Stimulated activated CD8-positive, alpha-beta memory T cell treated with anti-CD3 and anti-CD28 coated beads, Interleukin-7, amount 100 ng/mL, for 48 hours (primary cell): Measurements from ENCODE around the gene ATP1A4.

Experiments
- DNase-seq, 2 donors: peaks; one replicate each; pipeline ENCODE4 v3.0.0-alpha.2; 2020; ENCODE audit warnings: low read depth in 1 of 2; ENCODE audit errors: extremely low read depth in 1 of 2

Gene ATP1A4

GRCh38 chr1:160139840-160140239, 11.6 kb upstream of the ATP1A4 start:
- no peak for DNase-seq

GRCh38 chr1:160143695-160144094, 7.7 kb upstream of the ATP1A4 start:
- DNase-seq = no peak

GRCh38 chr1:160144921-160145320, 6.5 kb upstream of the ATP1A4 start:
- DNase-seq = no peak

- DNase-seq = no peak
Measured at GRCh38 chr1:160146107-160146506, 5.3 kb upstream of the ATP1A4 start.

- DNase-seq = no peak
Measured at GRCh38 chr1:160148121-160148520, 3.3 kb upstream of the ATP1A4 start.

GRCh38 chr1:160149233-160149632, 2.2 kb upstream of the ATP1A4 start:
- no peak for DNase-seq

GRCh38 chr1:160149716-160150115, 1.7 kb upstream of the ATP1A4 start:
- DNase-seq = no peak

- DNase-seq = no peak
Measured at GRCh38 chr1:160154790-160155189, 3.4 kb downstream of the ATP1A4 start.

- no peak for DNase-seq
Measured at GRCh38 chr1:160156361-160156760, 5.0 kb downstream of the ATP1A4 start.

GRCh38 chr1:160157174-160157573, 5.8 kb downstream of the ATP1A4 start:
- no peak for DNase-seq

GRCh38 chr1:160158031-160158430, 6.6 kb downstream of the ATP1A4 start:
- DNase-seq = no peak

- no peak for DNase-seq
Measured at GRCh38 chr1:160158534-160158933, 7.1 kb downstream of the ATP1A4 start.

GRCh38 chr1:160159846-160160245, 8.4 kb downstream of the ATP1A4 start:
- no peak for DNase-seq

GRCh38 chr1:160161965-160162705, 10.7 kb downstream of the ATP1A4 start:
- DNase-seq = no peak

GRCh38 chr1:160162931-160163330, 11.5 kb downstream of the ATP1A4 start:
- no peak for DNase-seq

GRCh38 chr1:160163615-160164014, 12.2 kb downstream of the ATP1A4 start:
- DNase-seq = no peak

- DNase-seq = no peak
Measured at GRCh38 chr1:160164121-160164520, 12.7 kb downstream of the ATP1A4 start.

GRCh38 chr1:160166166-160166868, 14.9 kb downstream of the ATP1A4 start:
- no peak for DNase-seq

GRCh38 chr1:160167056-160167455, 15.7 kb downstream of the ATP1A4 start:
- DNase-seq = no peak

GRCh38 chr1:160167580-160167979, 16.2 kb downstream of the ATP1A4 start:
- no peak for DNase-seq

- no peak for DNase-seq
Measured at GRCh38 chr1:160168016-160168415, 16.6 kb downstream of the ATP1A4 start.

GRCh38 chr1:160168609-160169369, 17.4 kb downstream of the ATP1A4 start:
- no peak for DNase-seq
